GM23338 (cell line): ENCODE results near the gene TMEM60. TPM values are rescaled to one million over a fixed set of nuclear protein-coding genes. Genes with fewer than 3 reads are reported as not detected.

ENCODE experiments used
- ATAC-seq: fragments of 200-7000 bp; cut with Tn5 transposase; 3 replicates; pipeline ENCODE4 v1.9.1; 2020
- DNase-seq: peaks from one replicate; pipeline ENCODE4 v3.0.0-alpha.2; 2015; ENCODE audit warnings: low spot score
- H2AFZ ChIP-seq: fragments of 200-600 bp; sonication (generic); 2 replicates; pipeline ENCODE4 v1.8.0; 2016; ENCODE audit warnings: antibody characterized with exemption, mild to moderate bottlenecking, moderate library complexity
- H3F3A ChIP-seq: fragments of 200-600 bp; sonication (generic); replicated peaks from 2 replicates; pipeline ENCODE4 v1.8.0; 2017; ENCODE audit warnings: antibody characterized with exemption, mixed run types, low read depth
- H3K27ac ChIP-seq: fragments of 200-600 bp; sonication (generic); 2 replicates; pipeline ENCODE4 v1.6.1; 2016; ENCODE audit warnings: low read depth
- H3K27me3 ChIP-seq: fragments of 200-600 bp; sonication (generic); 2 replicates; pipeline ENCODE4 v1.8.0; 2016; ENCODE audit warnings: mild to moderate bottlenecking, mixed run types, moderate library complexity; ENCODE audit not compliant: insufficient read depth
- H3K36me3 ChIP-seq: fragments of 200-600 bp; sonication (generic); 2 replicates; pipeline ENCODE4 v1.8.0; 2016; ENCODE audit warnings: mild to moderate bottlenecking; ENCODE audit not compliant: insufficient read depth
- H3K4me1 ChIP-seq: fragments of 200-600 bp; sonication (generic); 2 replicates; pipeline ENCODE4 v1.8.0; 2016; ENCODE audit warnings: mild to moderate bottlenecking, moderate library complexity; ENCODE audit not compliant: insufficient read depth
- H3K4me2 ChIP-seq: fragments of 200-600 bp; sonication (generic); 2 replicates; pipeline ENCODE4 v1.7.1; 2017; ENCODE audit warnings: mixed run types
- H3K4me3 ChIP-seq: fragments of 200-600 bp; sonication (generic); 2 replicates; pipeline ENCODE4 v1.6.1; 2016; ENCODE audit warnings: mixed run types
- H3K79me2 ChIP-seq: fragments of 200-600 bp; sonication (generic); replicated peaks from 2 replicates; pipeline ENCODE4 v1.8.0; 2017; ENCODE audit warnings: mild to moderate bottlenecking; ENCODE audit not compliant: insufficient read depth
- H3K9me2 ChIP-seq: fragments of 200-600 bp; sonication (generic); 2 replicates; pipeline ENCODE4 v1.8.0; 2017; ENCODE audit not compliant: insufficient read depth
- H4K20me1 ChIP-seq: fragments of 200-600 bp; sonication (generic); replicated peaks from 2 replicates; pipeline ENCODE4 v1.8.0; 2017; ENCODE audit warnings: mild to moderate bottlenecking; ENCODE audit not compliant: insufficient read depth
- H3K27ac Mint-ChIP-seq: 2 replicates; pipeline ENCODE4 v1.8.0; 2020; ENCODE audit warnings: inconsistent platforms, mild to moderate bottlenecking, moderate library complexity, mixed read lengths
- H3K27me3 Mint-ChIP-seq: 3 replicates; pipeline ENCODE4 v1.8.0; 2022; ENCODE audit warnings: low read depth, mild to moderate bottlenecking, moderate library complexity, mixed read lengths, inconsistent platforms; ENCODE audit not compliant: insufficient read depth, poor library complexity
- H3K36me3 Mint-ChIP-seq: 3 replicates; pipeline ENCODE4 v1.8.0; 2021; ENCODE audit warnings: low read depth, mild to moderate bottlenecking, inconsistent platforms, moderate library complexity, mixed read lengths
- H3K4me1 Mint-ChIP-seq: 3 replicates; pipeline ENCODE4 v1.8.0; 2020; ENCODE audit warnings: mild to moderate bottlenecking, inconsistent platforms, mixed read lengths
- H3K4me3 Mint-ChIP-seq: 3 replicates; pipeline ENCODE4 v1.8.0; 2021; ENCODE audit warnings: moderate library complexity, mild to moderate bottlenecking, inconsistent platforms, mixed read lengths
- H3K9me3 Mint-ChIP-seq: 3 replicates; pipeline ENCODE4 v1.8.0; 2020; ENCODE audit warnings: moderate library complexity, mild to moderate bottlenecking, inconsistent platforms, mixed read lengths
- CREB1 ChIP-seq: fragments of 250-450 bp; sonication (Bioruptor Pico); IDR thresholded peaks from 2 replicates; pipeline ENCODE4 v1.5.0; 2020; ENCODE audit warnings: low read depth, mild to moderate bottlenecking, moderate library complexity
- CTCF ChIP-seq, 2 experiments: fragments of 200-600 bp in 1 of 2; sonication (generic) in 1 of 2; conservative IDR thresholded peaks; 2 replicates each; pipeline versions ENCODE4 v1.5.1 to v1.6.1; 2016 to 2017; ENCODE audit warnings: antibody characterized with exemption in 2 of 2, low read depth in 2 of 2, mild to moderate bottlenecking in 2 of 2, moderate library complexity in 1 of 2
- ETS1 ChIP-seq: IDR thresholded peaks from 2 replicates; pipeline ENCODE4 v1.6.1; 2016; ENCODE audit warnings: antibody characterized with exemption
- EZH2 ChIP-seq: fragments of 200-600 bp; sonication (generic); IDR thresholded peaks from one replicate; pipeline ENCODE4 v1.8.0; 2017; ENCODE audit warnings: antibody characterized with exemption, mild to moderate bottlenecking, low read depth; ENCODE audit not compliant: unreplicated experiment
- EZH2phosphoT487 ChIP-seq: fragments of 200-600 bp; sonication (generic); IDR thresholded peaks from one replicate; pipeline ENCODE4 v1.8.1; 2018; ENCODE audit warnings: antibody characterized with exemption; ENCODE audit not compliant: unreplicated experiment
- JUNB ChIP-seq: IDR thresholded peaks from one replicate; pipeline ENCODE4 v1.6.1; 2016; ENCODE audit warnings: antibody characterized with exemption; ENCODE audit not compliant: unreplicated experiment
- NANOG ChIP-seq: IDR thresholded peaks from 2 replicates; pipeline ENCODE4 v1.6.1; 2016; ENCODE audit warnings: antibody characterized with exemption, borderline replicate concordance
- POLR2AphosphoS5 ChIP-seq: IDR thresholded peaks from 2 replicates; pipeline ENCODE4 v1.6.1; 2016; ENCODE audit warnings: antibody characterized with exemption, low read depth
- REST ChIP-seq: IDR thresholded peaks from one replicate; pipeline ENCODE4 v1.6.1; 2018; ENCODE audit warnings: antibody characterized with exemption; ENCODE audit not compliant: unreplicated experiment
- STAT1 ChIP-seq: IDR thresholded peaks from one replicate; pipeline ENCODE4 v1.6.1; 2016; ENCODE audit warnings: antibody characterized with exemption; ENCODE audit not compliant: unreplicated experiment
- ZNF114 ChIP-seq: fragments of 250-450 bp; sonication (Bioruptor Pico); IDR thresholded peaks from 2 replicates; pipeline ENCODE4 v1.5.0; 2020; ENCODE audit warnings: mild to moderate bottlenecking, moderate library complexity
- ZNF331 ChIP-seq: fragments of 250-450 bp; sonication (Bioruptor Pico); IDR thresholded peaks from 2 replicates; pipeline ENCODE4 v1.5.0; 2020; ENCODE audit warnings: low read depth, mild to moderate bottlenecking, moderate library complexity
- ZNF462 ChIP-seq: fragments of 250-450 bp; sonication (Bioruptor Pico); IDR thresholded peaks from 2 replicates; pipeline ENCODE4 v1.5.0; 2020; ENCODE audit warnings: mild to moderate bottlenecking, moderate library complexity
- polyA plus RNA-seq: library from polyadenylated mRNA; unstranded; fragments of >200 nt; fragmentation: Nextera tagmentation; extraction: Ambion mirVana; gene quantifications from 2 replicates; pipeline ENCODE4 v1.2.1, GENCODE V29; 2016
- total RNA-seq: library from RNA; depleted of rRNA; stranded (reverse); fragments of >200 nt; shearing (Covaris generic); gene quantifications from 2 replicates; pipeline ENCODE4 v1.2.3, GENCODE V29; 2014

The TMEM60 gene
- total and polyA plus RNA-seq, 2 experiments from 2014 or later = 29.5 to 68.2 TPM

- Mint-ChIP-seq H3K27me3 (no peaks in the 10 kb centered on the region), H3K27ac (no peak overlapping the region), H3K4me3 (no peak overlapping the region), H3K9me3 (peaks cover 9% of the 10 kb centered on the region; the same call in 2 of the 3 replicates), H3K36me3 (peaks cover 16% of the 10 kb centered on the region), H3K4me1 (no peaks in the 10 kb centered on the region)
- Histone ChIP-seq H3K9me2 (no peaks in the 10 kb centered on the region), H2AFZ (no peak overlapping the region), H3K36me3 (no peaks in the 10 kb centered on the region; the same call in 1 of the 2 replicates), H3K79me2 (peaks cover 26% of the 10 kb centered on the region), H3F3A (no peaks in the 10 kb centered on the region), H4K20me1 (no peaks in the 10 kb centered on the region; the same call in 1 of the 2 replicates), H3K4me3 (no peak overlapping the region), H3K27ac (no peak overlapping the region), H3K4me2 (no peak overlapping the region), H3K4me1 (no peaks in the 10 kb centered on the region), H3K27me3 (no peaks in the 10 kb centered on the region)
- DNase-seq = no peak
- TF ChIP-seq CTCF (conservative IDR thresholded peaks at IDR 0.05; ENCODE audit: low read depth in 2 of 2) (no peak), POLR2AphosphoS5 (no peak), CREB1 (CRISPR knock-in tag) (no peak), STAT1 (no peak), ETS1 (no peak), JUNB (no peak), REST (no peak), EZH2 (no peak), ZNF114 (no peak), ZNF331 (CRISPR knock-in tag) (no peak), EZH2phosphoT487 (no peak), NANOG (no peak), ZNF462 (CRISPR knock-in tag) (no peak)
- ATAC-seq = no peak
Measured at GRCh38 chr7:77813180-77813579, 14.9 kb upstream of the TMEM60 start.
